ENCODE data around the gene ZNF280B.

DNA sequence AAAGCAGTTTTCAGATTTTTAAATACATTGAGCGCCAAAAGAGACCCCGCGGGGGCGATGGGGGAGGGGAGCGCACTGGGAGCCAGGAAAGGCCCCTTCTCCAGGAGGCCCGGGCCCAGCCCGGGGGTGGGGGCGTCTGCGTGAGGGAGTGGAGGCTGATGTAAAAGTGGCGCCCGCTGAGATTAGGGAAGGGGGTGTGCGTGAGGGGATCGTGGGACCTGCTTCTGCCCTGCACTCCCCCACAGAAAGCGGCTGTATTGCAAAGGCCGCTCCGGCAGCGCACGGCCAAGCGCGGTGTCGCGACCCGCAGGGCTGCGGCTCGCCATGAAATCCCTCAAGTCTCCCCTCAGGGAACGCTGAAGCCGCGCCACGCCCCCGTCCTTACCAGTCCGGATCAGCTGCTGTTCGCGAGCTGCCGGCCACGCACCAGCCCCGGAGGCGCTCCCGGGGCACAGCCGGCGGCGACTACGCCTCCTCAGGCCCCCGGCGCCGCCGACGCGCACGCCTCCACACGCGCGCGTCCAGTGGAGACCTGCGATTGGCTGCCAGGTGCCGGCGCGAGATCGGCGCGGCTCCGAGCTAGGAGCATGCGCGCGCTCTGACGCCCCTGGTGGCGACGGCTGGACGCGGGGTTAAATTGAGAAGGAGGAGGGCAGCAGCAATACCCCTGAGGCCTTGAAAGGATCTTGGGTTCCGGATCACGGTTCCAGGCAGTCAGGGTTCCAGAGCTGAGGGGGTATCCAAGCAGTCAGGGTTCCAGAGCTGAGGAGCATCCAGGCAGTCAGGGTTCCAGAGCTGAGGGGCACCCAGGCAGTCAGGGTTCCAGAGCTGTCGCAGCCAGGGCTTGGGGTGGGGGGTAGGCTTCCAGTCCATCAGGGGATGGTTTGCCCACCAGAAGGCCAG, at the start of gene ZNF280B:
- TF ChIP-seq, protein P1, sequence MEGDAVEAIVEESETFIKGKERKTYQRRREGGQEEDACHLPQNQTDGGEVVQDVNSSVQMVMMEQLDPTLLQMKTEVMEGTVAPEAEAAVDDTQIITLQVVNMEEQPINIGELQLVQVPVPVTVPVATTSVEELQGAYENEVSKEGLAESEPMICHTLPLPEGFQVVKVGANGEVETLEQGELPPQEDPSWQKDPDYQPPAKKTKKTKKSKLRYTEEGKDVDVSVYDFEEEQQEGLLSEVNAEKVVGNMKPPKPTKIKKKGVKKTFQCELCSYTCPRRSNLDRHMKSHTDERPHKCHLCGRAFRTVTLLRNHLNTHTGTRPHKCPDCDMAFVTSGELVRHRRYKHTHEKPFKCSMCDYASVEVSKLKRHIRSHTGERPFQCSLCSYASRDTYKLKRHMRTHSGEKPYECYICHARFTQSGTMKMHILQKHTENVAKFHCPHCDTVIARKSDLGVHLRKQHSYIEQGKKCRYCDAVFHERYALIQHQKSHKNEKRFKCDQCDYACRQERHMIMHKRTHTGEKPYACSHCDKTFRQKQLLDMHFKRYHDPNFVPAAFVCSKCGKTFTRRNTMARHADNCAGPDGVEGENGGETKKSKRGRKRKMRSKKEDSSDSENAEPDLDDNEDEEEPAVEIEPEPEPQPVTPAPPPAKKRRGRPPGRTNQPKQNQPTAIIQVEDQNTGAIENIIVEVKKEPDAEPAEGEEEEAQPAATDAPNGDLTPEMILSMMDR (IDR thresholded peaks at IDR 0.05): peak; percentile 91
- TF ChIP-seq ZFX (IDR thresholded peaks at IDR 0.05; ENCODE audit: borderline replicate concordance): no peak

Data from 22Rv1 (cell line).